ENCODE data around the gene TGM3.

The TGM3 gene

GRCh38 chr20:2380601-2381000 lies 84.8 kb downstream of the TGM3 start, which contains the start of gene TGM6:
Gene TGM6, plus strand, starts transcription at chr20:2380901. Its CDS starts 68 bp downstream, at chr20:2380969.
- no peak for DNase-seq (ENCODE audit: low spot score)

GRCh38 chr20:2381303-2381702 lies 85.5 kb downstream of the TGM3 start:
- DNase-seq (ENCODE audit: low spot score): no peak

DNA sequence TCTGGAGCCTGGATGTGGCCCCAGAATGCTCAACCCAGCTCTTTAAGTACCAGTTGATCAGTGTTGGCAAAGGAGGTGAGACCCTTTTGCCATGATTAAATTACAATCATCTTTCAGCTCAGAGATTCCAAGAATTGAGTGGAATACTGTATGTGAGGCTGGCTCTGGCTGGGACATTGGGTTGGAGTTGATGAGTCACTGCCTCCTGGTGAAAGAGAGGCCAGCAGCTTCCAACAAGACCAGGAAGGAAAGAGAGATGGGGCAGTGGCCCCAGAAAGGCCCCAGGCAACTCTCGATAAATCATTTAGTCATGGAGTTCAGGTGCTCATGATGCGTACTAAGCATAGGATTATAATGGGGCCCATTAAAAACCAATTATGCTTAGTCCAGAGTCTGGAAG lies 87.0 kb downstream of the TGM3 start:
- no peak for DNase-seq (ENCODE audit: low spot score)

DNA sequence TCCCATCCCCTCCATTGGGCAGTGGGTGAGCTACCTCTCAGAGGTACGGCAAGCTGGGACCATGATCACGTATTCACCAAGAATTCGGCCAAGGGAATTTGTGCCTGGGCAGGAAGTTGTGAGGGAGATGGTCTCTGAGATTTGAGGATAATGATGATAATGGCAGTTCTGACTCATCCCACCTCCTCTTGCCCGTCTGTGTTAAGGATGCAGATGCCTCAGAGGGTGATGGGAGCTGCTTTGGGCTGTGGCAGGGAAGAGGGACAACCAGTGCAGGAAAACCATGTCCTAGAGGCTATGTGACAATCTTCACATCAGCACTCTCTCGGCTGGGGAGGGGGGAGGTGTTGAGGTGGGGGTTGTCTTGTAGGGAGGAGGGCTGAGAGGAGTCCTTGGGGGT lies 89.2 kb downstream of the TGM3 start:
- no peak for DNase-seq (ENCODE audit: low spot score)

GRCh38 chr20:2385496-2385895 lies 89.7 kb downstream of the TGM3 start:
- no peak for DNase-seq (ENCODE audit: low spot score)

DNA sequence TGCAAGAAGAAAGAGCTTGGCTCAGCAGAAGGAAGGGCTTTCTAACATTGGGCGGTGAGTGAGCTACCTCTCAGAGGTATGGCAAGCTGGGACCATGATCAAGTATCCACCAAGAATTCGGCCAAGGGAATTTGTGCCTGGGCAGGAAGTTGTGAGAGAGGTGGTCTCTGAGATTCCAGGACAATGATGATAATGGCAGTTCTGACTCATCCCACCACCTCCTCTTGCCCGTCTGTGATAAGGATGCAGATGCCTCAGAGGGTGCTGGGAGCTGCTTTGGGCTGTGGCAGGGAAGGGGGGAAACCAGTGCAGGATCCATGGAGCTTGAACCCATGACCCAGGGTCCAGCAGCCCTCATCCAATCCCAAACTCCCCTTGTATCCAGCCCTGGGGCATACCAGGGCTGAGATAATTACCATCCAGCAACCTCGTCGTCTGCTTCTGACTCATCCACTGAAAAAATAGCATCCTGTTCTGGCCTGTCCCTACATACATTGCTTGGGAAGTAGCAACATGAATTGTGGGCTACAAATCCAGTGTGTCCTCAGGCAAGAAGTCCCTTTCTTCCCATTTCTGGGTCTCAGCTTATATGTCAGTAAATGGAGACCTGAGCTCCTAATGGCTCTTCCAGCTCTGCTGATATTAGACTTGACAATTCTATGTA lies 90.8 kb downstream of the TGM3 start:
- DNase-seq (ENCODE audit: low spot score): no peak

GRCh38 chr20:2387180-2387577 lies 91.4 kb downstream of the TGM3 start:
- no peak for DNase-seq (ENCODE audit: low spot score)

DNA sequence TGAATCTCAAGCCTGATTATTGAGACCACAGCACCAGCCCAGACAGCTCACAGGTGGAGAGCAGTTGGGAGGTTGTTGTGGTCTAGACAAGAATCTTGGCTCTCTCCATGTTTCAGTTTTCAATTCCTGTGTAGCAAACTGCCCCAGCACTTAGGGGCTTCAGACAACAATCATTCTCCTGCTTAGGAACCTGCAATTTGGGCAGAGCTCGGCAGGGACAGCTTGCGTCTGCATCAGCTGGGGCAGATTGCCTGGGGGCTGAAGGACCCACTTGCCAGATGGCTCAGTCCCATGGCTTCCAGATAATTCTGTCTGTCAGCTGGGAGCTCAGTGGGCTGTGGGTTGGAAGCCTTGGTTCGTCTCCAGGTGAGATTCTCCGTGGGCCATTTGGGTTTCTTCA lies 91.8 kb downstream of the TGM3 start:
- DNase-seq (ENCODE audit: low spot score): no peak
